Subcutaneous adipose tissue (tissue), 4 donors: Measurements from ENCODE around the gene MB21D2. TPM values are rescaled to one million over a fixed set of nuclear protein-coding genes. Genes with fewer than 3 reads are reported as not detected.

ENCODE experiments used
- CTCF ChIP-seq: fragments of 450-650 bp; IDR thresholded peaks from one replicate; pipeline ENCODE4 v1.5.1; 2016; ENCODE audit warnings: low read depth, mild to moderate bottlenecking, control low read depth, antibody characterized with exemption, moderate library complexity
- total RNA-seq, 4 donors: library from RNA; depleted of rRNA; stranded (reverse); fragments of >200 nt; gene quantifications; one replicate each; pipeline ENCODE4 v1.1.0, GENCODE V29; 2016

Gene MB21D2
- total RNA-seq, 4 donors from 2014 or later: 2.8 to 5.4 (median 4.5) TPM

- TF ChIP-seq CTCF: no peak
Observed at GRCh38 chr3:192817506-192817905, 100.2 kb downstream of the MB21D2 start.

GRCh38 chr3:192817053-192817452, 100.6 kb downstream of the MB21D2 start:
- no peak for TF ChIP-seq CTCF

DNA sequence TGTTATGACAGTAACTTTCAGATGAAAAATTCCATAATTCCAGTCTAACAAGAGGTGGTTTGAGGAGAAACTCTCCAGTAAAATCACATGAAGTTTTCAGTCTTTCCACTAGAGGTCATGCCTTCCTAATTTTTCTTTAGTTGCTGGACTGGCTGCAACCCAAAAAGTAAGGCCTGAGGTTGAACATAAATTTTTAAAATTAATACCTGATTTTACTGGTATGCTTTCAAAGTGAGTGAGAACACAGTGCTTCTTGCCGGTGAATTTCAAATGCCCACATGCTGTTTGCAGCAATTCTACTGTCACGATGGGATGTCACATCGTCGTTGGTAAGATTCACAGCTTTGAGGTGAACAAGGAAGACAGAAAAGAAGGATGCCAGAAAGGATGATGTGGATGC, 101.3 kb downstream of the MB21D2 start:
- no peak for TF ChIP-seq CTCF

DNA sequence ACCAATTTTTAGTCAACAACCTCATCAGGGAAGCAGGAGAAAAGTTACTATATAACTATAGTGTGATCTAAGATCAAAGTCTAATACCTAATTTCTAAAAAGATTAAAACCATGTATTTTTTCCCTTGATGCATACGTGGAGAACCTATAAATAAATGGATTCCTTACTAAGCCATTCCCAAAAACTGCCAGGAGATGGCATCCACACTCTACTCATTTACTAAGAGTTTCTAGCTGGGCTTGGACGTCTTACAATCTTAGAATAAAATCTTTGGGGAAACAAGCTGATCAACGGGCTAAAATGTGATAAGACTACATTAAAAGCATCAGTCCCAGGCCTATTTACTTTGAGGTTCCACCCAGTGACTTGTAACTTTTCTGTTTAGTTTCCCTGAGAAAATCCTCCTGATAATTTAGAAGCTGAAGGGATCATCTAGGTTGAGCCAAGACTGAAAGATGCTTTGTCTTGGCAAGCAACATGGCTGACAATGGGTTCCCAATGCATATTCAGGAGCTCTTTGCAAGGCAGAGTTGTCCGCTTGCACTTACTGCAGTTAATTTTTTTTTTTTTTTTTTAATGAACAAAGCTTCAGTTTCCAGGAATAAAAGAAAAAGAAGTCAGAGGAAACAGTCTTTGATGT, 104.8 kb downstream of the MB21D2 start:
- no peak for TF ChIP-seq CTCF

DNA sequence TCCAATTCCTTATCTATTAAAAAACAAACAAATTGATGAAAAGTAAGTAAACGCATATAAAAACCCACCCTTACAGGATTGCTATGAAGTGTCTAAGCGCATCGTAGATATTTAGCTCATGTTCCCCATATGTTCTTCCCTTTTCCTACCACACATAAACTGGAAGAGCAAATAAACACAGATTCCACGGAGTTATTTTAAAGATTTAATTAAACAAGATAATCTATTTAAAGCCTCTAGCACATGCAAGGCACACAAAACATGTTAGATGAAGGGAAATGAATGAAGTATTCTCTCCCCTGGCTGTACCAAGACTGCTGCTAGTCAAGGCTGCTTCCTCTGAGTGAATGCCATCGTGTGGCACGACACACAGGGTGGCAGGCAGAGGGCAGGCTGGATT, 111.9 kb downstream of the MB21D2 start:
- no peak for TF ChIP-seq CTCF

GRCh38 chr3:192804502-192804901, 113.2 kb downstream of the MB21D2 start:
- TF ChIP-seq CTCF: no peak

DNA sequence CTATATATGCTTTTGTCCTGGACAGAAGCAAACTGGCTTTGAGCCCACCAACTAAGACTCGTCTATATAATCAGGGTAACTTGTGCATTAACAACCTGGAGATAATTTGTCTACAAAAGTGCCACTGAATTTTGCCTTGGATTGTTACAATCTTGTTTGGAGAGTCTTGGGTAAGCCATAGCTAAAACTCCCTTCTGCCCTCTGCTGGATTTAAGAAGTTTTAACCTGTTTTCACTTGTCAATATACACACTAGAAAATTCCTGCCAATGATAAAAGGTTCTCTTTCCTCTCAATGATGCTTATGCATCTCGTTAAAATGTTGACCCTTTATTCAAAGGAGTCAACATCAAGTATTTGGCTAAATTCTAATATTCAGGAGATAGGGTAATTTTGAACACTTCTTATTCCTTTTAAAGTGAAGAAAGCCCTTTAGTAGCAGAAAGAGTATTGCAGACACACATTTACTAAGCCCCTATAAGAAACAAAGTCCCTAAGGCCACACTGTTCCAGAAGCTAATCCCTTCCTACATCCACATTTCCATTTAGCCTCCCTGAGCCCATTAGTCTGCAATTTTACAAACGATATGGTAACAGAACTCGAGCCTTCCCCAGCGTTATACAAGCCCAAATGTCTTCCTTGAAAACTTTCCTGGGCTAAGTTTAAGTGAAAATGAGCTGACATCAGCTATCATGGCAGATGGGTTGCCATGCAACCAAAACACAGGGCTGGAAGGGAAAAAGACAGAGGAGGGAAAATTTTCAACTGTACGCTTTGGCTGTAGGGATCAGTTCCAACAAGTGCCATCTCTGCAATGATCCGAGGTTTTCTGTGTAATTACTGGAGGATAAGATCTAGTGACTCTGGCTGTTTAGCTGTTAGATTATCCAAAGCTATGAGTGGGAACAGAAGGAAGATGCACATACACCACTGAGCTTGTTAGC, 114.4 kb downstream of the MB21D2 start:
- TF ChIP-seq CTCF: no peak
